B cell (primary cell): Measurements from ENCODE around the gene ANKRD17. TPM values are rescaled to one million over a fixed set of nuclear protein-coding genes. Genes with fewer than 3 reads are reported as not detected.

Experiments
- ATAC-seq: fragments of 200-7000 bp; cut with Tn5 transposase; one replicate; pipeline ENCODE4 v1.10.0; 2021; ENCODE audit warnings: low read depth, mild to moderate bottlenecking, moderate number of reproducible peaks, moderate library complexity
- CTCF ChIA-PET: fragments of 350-600 bp; sonication (Branson Sonifier 250); formaldehyde crosslinking; loops from one replicate; lab custom pipeline; 2021; ENCODE audit warnings: antibody characterized with exemption, inconsistent platforms; lab: Charles Lee
- POLR2A ChIA-PET: fragments of 350-600 bp; sonication (Branson Sonifier 250); formaldehyde crosslinking; loops from one replicate; lab custom pipeline; 2021; ENCODE audit warnings: antibody characterized with exemption; lab: Charles Lee
- DNase-seq: peaks from one replicate; pipeline ENCODE4 v3.0.0; 2013
- H2AFZ ChIP-seq: 2 replicates; pipeline ENCODE4 v1.6.1; 2012; ENCODE audit warnings: mild to moderate bottlenecking, low read depth, low read length; ENCODE audit not compliant: insufficient read depth, poor library complexity, severe bottlenecking
- H3K27ac ChIP-seq, 2 donors: 1 replicate in 1 of 2; 2 replicates in 1 of 2; pipeline ENCODE4 v1.5.1; 2012 to 2013; ENCODE audit warnings: low read length in 2 of 2, mild to moderate bottlenecking in 2 of 2, moderate library complexity in 1 of 2
- H3K27me3 ChIP-seq, 4 experiments: fragments of 200-600 bp in 1 of 4; sonication (generic) in 1 of 4; replicated peaks in 1 of 4; 1 replicate in 2 of 4; 2 replicates in 2 of 4; pipeline versions ENCODE4 v1.6.1 to v1.7.0; 2013 to 2016; ENCODE audit warnings: low read length in 3 of 4, mild to moderate bottlenecking in 2 of 4, mixed read lengths in 1 of 4, moderate library complexity in 1 of 4; ENCODE audit not compliant: insufficient read depth in 4 of 4, control insufficient read depth in 3 of 4; ENCODE audit errors: control extremely low read depth in 1 of 4
- H3K36me3 ChIP-seq, 2 experiments: replicated peaks in 1 of 2; 1 replicate in 1 of 2; 2 replicates in 1 of 2; pipeline versions ENCODE4 v1.6.1 to v1.7.1; 2013; ENCODE audit warnings: low read length in 1 of 2; ENCODE audit not compliant: insufficient read depth in 2 of 2, control insufficient read depth in 1 of 2; ENCODE audit errors: control extremely low read depth in 1 of 2, extremely low read depth in 1 of 2
- H3K4me1 ChIP-seq, 2 donors: fragments of 200-600 bp in 1 of 2; sonication (generic) in 1 of 2; 1 replicate in 1 of 2; 2 replicates in 1 of 2; pipeline versions ENCODE4 v1.5.1 to v1.6.1; 2013 to 2017; ENCODE audit warnings: low read length in 2 of 2; ENCODE audit not compliant: control insufficient read depth in 2 of 2, insufficient read depth in 2 of 2
- H3K4me2 ChIP-seq: replicated peaks from 2 replicates; pipeline ENCODE3; 2012; ENCODE audit warnings: mild to moderate bottlenecking, low read depth, low read length; ENCODE audit not compliant: poor library complexity, severe bottlenecking
- H3K4me3 ChIP-seq, 5 experiments: fragments of 200-600 bp in 1 of 5; sonication (generic) in 1 of 5; 1 replicate in 3 of 5; 2 replicates in 2 of 5; pipeline versions ENCODE4 v1.5.1 to v1.7.0; 2011 to 2016; ENCODE audit warnings: low read length in 4 of 5, mild to moderate bottlenecking in 4 of 5, low read depth in 2 of 5, control low read depth in 1 of 5, moderate library complexity in 1 of 5; ENCODE audit not compliant: insufficient read depth in 1 of 5; ENCODE audit errors: control extremely low read depth in 1 of 5, extremely low read depth in 1 of 5
- H3K79me2 ChIP-seq: fragments of 200-600 bp; sonication (generic); one replicate; pipeline ENCODE4 v1.6.0; 2016; ENCODE audit warnings: low read length; ENCODE audit not compliant: control insufficient read depth, insufficient read depth
- H3K9ac ChIP-seq: fragments of 200-600 bp; sonication (generic); 2 replicates; pipeline ENCODE4 v1.6.1; 2017; ENCODE audit warnings: mild to moderate bottlenecking, low read length, moderate library complexity
- H3K9me3 ChIP-seq, 3 donors: one replicate each; pipeline versions ENCODE4 v1.6.1 to v1.7.1; 2013; ENCODE audit warnings: low read length in 2 of 3; ENCODE audit not compliant: control insufficient read depth in 2 of 3, insufficient read depth in 1 of 3; ENCODE audit errors: control extremely low read depth in 1 of 3
- H4K20me1 ChIP-seq: 2 replicates; pipeline ENCODE4 v1.6.0; 2012; ENCODE audit warnings: mild to moderate bottlenecking, low read length; ENCODE audit not compliant: insufficient read depth, control insufficient read depth, poor library complexity, severe bottlenecking
- H3K27ac Mint-ChIP-seq: one replicate; pipeline ENCODE4 v1.8.0; 2021; ENCODE audit warnings: mixed read lengths
- H3K27me3 Mint-ChIP-seq: one replicate; pipeline ENCODE4 v1.8.0; 2021; ENCODE audit warnings: mixed read lengths
- H3K4me1 Mint-ChIP-seq: one replicate; pipeline ENCODE4 v1.8.0; 2021; ENCODE audit warnings: mixed read lengths
- H3K4me3 Mint-ChIP-seq: one replicate; pipeline ENCODE4 v1.8.0; 2021; ENCODE audit warnings: mixed read lengths
- H3K9me3 Mint-ChIP-seq: one replicate; pipeline ENCODE4 v1.8.0; 2022; ENCODE audit warnings: mixed read lengths; ENCODE audit not compliant: insufficient read depth
- EZH2 ChIP-seq: IDR thresholded peaks from 2 replicates; pipeline ENCODE4 v1.6.1; 2012; ENCODE audit warnings: borderline replicate concordance, low read depth, mild to moderate bottlenecking, moderate library complexity, low read length; ENCODE audit not compliant: insufficient read depth, poor library complexity, severe bottlenecking
- WGBS: methylation state at CpG from one replicate; pipeline ENCODE4 v1.1.5; 2013; ENCODE audit warnings: missing lambda C conversion rate; ENCODE audit not compliant: insufficient coverage; 5-methylcytosine and 5-hydroxymethylcytosine counted together
- intact Hi-C: fragments of 100-400 bp; cut with micrococcal nuclease; formaldehyde crosslinking; loops from one replicate; pipeline ENCODE4 v1.10.0; 2022
- polyA plus RNA-seq: library from polyadenylated mRNA; depleted of rRNA; stranded (reverse); fragments of >200 nt; gene quantifications from 2 replicates; pipeline ENCODE4 v1.2.3, GENCODE V29; 2012
- total RNA-seq, 2 donors: library from RNA; stranded (reverse); fragments of 120-200 nt in 1 of 2; gene quantifications; 1 replicate in 1 of 2; 2 replicates in 1 of 2; pipeline versions ENCODE4 v1.2.3 to v1.2.4, GENCODE V29; 2013 to 2022
- TF ChIP-seq, protein P1 (sequence below): fragments of 200-600 bp; IDR thresholded peaks from one replicate; pipeline ENCODE4 v1.8.0; 2022; ENCODE audit warnings: antibody characterized with exemption, mild to moderate bottlenecking

Gene ANKRD17
- total and polyA plus RNA-seq, 2 donors (not counting 1 experiment from before 2014, with no cell fraction given): 15.8 to 69.4 TPM

DNA sequence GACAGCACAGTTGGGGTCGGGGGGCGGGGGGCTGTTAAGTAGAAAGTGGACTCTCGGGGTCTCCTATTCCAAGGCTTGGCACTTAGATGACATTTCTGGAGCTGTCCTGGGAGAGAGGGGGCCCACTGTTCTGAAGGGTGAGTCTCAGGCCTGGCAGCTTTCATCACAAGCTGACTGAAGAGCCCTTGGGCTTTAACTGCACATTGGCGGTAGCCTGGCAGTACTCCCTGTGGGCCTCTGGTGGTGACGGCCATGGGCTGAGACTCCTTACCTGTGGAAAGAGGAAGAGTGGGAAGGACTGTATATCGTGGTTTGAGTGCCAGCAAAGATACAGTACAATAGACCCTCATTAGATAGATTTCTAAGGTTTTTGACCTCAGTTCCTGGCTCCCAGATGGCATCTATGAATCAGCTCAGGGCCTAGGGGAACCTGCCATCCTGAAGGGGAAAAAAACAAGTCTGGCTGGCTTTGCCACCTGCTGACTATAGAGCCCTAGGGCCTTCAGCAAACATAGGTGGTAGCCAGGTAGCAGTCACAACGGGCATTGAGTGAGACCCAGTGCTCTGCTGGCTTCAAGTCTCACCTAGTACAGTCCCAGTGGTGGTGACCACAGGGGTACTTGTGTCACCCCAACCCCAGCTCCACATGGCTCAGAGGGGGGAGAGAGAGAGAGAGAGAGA is 87.9 kb downstream of the ANKRD17 start:
- H3K4me3 Mint-ChIP-seq: no peak overlapping the region
- H2AFZ ChIP-seq: no peak overlapping the region
- H3K4me2 ChIP-seq: no peak overlapping the region
- H3K4me3 ChIP-seq: no peak overlapping the region
- peaks cover 17% of the 10 kb centered on the region for H4K20me1 ChIP-seq
- H3K9ac ChIP-seq: no peak overlapping the region
- H3K27ac Mint-ChIP-seq: no peak overlapping the region
- intact Hi-C loops: no loop called here
- no peak overlapping the region for H3K27ac ChIP-seq
- H3K27me3 Mint-ChIP-seq: no peaks in the 10 kb centered on the region
- H3K79me2 ChIP-seq: peaks cover 64% of the 10 kb centered on the region
- no peaks in the 10 kb centered on the region for H3K27me3 ChIP-seq
- no peak for DNase-seq
- peaks cover 5% of the 10 kb centered on the region for H3K9me3 Mint-ChIP-seq
- H3K4me1 ChIP-seq: no peaks in the 10 kb centered on the region
- WGBS: 100% methylated on average over 6 of the region's 7 CpGs
- H3K36me3 ChIP-seq: peaks cover 29 to 80% of the 10 kb centered on the region in 2 experiments
- ChIA-PET CTCF (no interaction called here), POLR2A (no interaction called here)
- TF ChIP-seq, protein P1, sequence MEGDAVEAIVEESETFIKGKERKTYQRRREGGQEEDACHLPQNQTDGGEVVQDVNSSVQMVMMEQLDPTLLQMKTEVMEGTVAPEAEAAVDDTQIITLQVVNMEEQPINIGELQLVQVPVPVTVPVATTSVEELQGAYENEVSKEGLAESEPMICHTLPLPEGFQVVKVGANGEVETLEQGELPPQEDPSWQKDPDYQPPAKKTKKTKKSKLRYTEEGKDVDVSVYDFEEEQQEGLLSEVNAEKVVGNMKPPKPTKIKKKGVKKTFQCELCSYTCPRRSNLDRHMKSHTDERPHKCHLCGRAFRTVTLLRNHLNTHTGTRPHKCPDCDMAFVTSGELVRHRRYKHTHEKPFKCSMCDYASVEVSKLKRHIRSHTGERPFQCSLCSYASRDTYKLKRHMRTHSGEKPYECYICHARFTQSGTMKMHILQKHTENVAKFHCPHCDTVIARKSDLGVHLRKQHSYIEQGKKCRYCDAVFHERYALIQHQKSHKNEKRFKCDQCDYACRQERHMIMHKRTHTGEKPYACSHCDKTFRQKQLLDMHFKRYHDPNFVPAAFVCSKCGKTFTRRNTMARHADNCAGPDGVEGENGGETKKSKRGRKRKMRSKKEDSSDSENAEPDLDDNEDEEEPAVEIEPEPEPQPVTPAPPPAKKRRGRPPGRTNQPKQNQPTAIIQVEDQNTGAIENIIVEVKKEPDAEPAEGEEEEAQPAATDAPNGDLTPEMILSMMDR: no peak
- no peak for TF ChIP-seq EZH2
- no peak for ATAC-seq
- H3K9me3 ChIP-seq: peaks cover 9 to 19% (median 12%) of the 10 kb centered on the region in 3 donors
- H3K4me1 Mint-ChIP-seq: peaks cover 13% of the 10 kb centered on the region

DNA sequence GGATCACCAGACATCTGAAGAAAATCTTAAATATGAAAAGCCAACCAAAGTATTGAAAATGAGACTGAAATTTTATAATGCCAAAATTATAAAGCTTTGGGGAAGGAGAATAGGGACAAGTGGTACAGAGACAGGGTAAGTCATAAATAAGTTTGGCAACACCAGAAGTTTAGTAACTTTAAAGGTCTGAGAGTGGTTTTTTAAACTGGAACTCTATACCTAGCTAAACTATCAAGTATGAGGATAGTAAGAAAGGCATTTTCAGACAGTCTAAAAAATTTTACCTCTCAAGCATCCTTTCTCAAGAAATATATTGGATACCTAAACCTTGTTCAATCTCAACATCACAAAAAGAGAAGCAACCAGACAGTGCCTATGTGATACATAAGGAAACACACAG is 92.4 kb downstream of the ANKRD17 start:
- TF ChIP-seq EZH2: no peak
- TF ChIP-seq, protein P1: no peak
- Histone ChIP-seq H3K9me3 (peaks cover 0 to 9% (median 1%) of the 10 kb centered on the region in 3 donors), H3K79me2 (peaks cover 30% of the 10 kb centered on the region), H3K4me3 (no peak overlapping the region), H3K9ac (no peak overlapping the region), H3K27me3 (no peaks in the 10 kb centered on the region), H2AFZ (no peak overlapping the region), H3K4me1 (no peaks in the 10 kb centered on the region), H4K20me1 (peaks cover 17% of the 10 kb centered on the region), H3K36me3 (peaks cover 20 to 69% of the 10 kb centered on the region in 2 experiments), H3K4me2 (no peak overlapping the region), H3K27ac (no peak overlapping the region)
- Mint-ChIP-seq H3K9me3 (peaks cover 4% of the 10 kb centered on the region), H3K27me3 (no peaks in the 10 kb centered on the region), H3K4me1 (no peaks in the 10 kb centered on the region), H3K27ac (no peak overlapping the region), H3K4me3 (no peak overlapping the region)
- ATAC-seq (no peak), DNase-seq (no peak)
- ChIA-PET POLR2A (no interaction called here), CTCF (no interaction called here)
- intact Hi-C loops: no loop called here
